ENCODE measurements around the gene PPP1R14D.
A peak's percentile ranks its signal among the peaks of the same experiment; 100 is the strongest.

PPP1R14D gene

GRCh38 chr15:40858706-40859105 is 30.2 kb upstream of the PPP1R14D start:
- no peak overlapping the region for H3K4me3 ChIP-seq (ENCODE audit: control insufficient read depth, low read depth, low read length)
- TF ChIP-seq CTCF (conservative IDR thresholded peaks at IDR 0.05; ENCODE audit: control insufficient read depth, insufficient read depth, low read depth, low read length) = no peak
- DNase-seq (ENCODE audit: low read depth) = no peak

GRCh38 chr15:40857601-40858341 is 29.3 kb upstream of the PPP1R14D start:
- peak; percentile 53 for DNase-seq (ENCODE audit: low read depth)
- TF ChIP-seq CTCF (conservative IDR thresholded peaks at IDR 0.05; ENCODE audit: control insufficient read depth, insufficient read depth, low read depth, low read length) = peak; percentile 96
- no peak overlapping the region for H3K4me3 ChIP-seq (ENCODE audit: control insufficient read depth, low read depth, low read length)

GRCh38 chr15:40856746-40857145 is 28.2 kb upstream of the PPP1R14D start:
- TF ChIP-seq CTCF (conservative IDR thresholded peaks at IDR 0.05; ENCODE audit: control insufficient read depth, insufficient read depth, low read depth, low read length) = no peak
- no peak for DNase-seq (ENCODE audit: low read depth)
- H3K4me3 ChIP-seq (ENCODE audit: control insufficient read depth, low read depth, low read length) = no peak overlapping the region

- DNase-seq (ENCODE audit: low read depth) = no peak
- no peak for TF ChIP-seq CTCF (conservative IDR thresholded peaks at IDR 0.05; ENCODE audit: control insufficient read depth, insufficient read depth, low read depth, low read length)
- H3K4me3 ChIP-seq (ENCODE audit: control insufficient read depth, low read depth, low read length) = no peak overlapping the region
Observed at GRCh38 chr15:40855706-40856234, 27.3 kb upstream of the PPP1R14D start.

DNA sequence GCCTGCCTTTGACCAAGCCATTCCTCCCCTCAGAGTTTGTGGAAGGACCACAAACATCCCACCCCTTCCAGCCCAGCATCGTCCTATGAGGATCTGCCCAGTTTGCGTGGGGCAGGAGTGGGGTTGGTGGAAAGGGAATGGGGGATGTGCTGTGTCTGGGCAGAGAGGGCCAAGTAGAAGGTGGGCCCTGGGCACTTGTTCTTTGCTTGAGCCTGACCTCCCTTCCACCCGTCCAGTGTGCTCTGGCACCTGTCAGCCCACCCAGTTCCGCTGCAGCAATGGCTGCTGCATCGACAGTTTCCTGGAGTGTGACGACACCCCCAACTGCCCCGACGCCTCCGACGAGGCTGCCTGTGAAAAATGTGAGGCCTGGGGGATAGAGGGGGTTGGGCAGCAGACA is 25.7 kb upstream of the PPP1R14D start:
- no peak for TF ChIP-seq CTCF (conservative IDR thresholded peaks at IDR 0.05; ENCODE audit: control insufficient read depth, insufficient read depth, low read depth, low read length)
- no peak for DNase-seq (ENCODE audit: low read depth)
- no peak overlapping the region for H3K4me3 ChIP-seq (ENCODE audit: control insufficient read depth, low read depth, low read length)

DNA sequence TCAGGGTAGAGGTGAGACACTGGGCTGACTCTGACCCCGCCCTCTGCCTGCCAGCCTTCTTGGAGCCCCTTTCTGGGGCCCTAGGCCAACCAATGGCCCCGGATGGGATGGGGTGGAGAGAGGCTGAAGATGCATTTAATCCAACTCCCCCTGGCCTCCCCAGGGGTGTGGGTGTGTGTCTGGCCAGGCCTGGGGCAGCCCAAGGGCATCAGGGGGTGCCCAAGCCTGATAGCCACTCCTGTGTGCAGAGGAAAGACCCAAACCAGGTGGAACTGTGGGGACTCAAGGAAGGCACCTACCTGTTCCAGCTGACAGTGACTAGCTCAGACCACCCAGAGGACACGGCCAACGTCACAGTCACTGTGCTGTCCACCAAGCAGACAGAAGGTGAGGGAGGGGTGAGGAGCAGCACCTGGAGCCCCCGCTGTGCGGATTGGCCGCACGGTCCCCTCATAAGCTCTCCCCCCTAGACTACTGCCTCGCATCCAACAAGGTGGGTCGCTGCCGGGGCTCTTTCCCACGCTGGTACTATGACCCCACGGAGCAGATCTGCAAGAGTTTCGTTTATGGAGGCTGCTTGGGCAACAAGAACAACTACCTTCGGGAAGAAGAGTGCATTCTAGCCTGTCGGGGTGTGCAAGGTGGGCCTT is 24.9 kb upstream of the PPP1R14D start:
- TF ChIP-seq CTCF (conservative IDR thresholded peaks at IDR 0.05; ENCODE audit: control insufficient read depth, insufficient read depth, low read depth, low read length) = no peak
- no peak overlapping the region for H3K4me3 ChIP-seq (ENCODE audit: control insufficient read depth, low read depth, low read length)
- DNase-seq (ENCODE audit: low read depth) = no peak

Measured in fibroblast of mammary gland (primary cell).